Measurements from ENCODE around the gene DSE.

The DSE gene

GRCh38 chr6:116408491-116408890 is 37.7 kb downstream of the DSE start:
- H3K4me3 ChIP-seq (ENCODE audit: low read length): no peak overlapping the region
- DNase-seq (ENCODE audit: low read depth): no peak
- TF ChIP-seq CTCF (IDR thresholded peaks at IDR 0.05; ENCODE audit: insufficient read depth, low read depth, low read length, missing control alignments): no peak

- H3K4me3 ChIP-seq (ENCODE audit: low read length): no peak overlapping the region
- no peak for TF ChIP-seq CTCF (IDR thresholded peaks at IDR 0.05; ENCODE audit: insufficient read depth, low read depth, low read length, missing control alignments)
- no peak for DNase-seq (ENCODE audit: low read depth)
Measured at GRCh38 chr6:116409756-116410155, 39.0 kb downstream of the DSE start.

- DNase-seq (ENCODE audit: low read depth): peak; percentile 40
- TF ChIP-seq CTCF (IDR thresholded peaks at IDR 0.05; ENCODE audit: insufficient read depth, low read depth, low read length, missing control alignments): no peak
- no peak overlapping the region for H3K4me3 ChIP-seq (ENCODE audit: low read length)
Measured at GRCh38 chr6:116411284-116411623, 40.5 kb downstream of the DSE start.

- TF ChIP-seq CTCF (IDR thresholded peaks at IDR 0.05; ENCODE audit: insufficient read depth, low read depth, low read length, missing control alignments): no peak
- DNase-seq (ENCODE audit: low read depth): no peak
Measured at GRCh38 chr6:116412270-116412669, 41.5 kb downstream of the DSE start.

GRCh38 chr6:116413357-116413756 is 42.6 kb downstream of the DSE start:
- TF ChIP-seq CTCF (IDR thresholded peaks at IDR 0.05; ENCODE audit: insufficient read depth, low read depth, low read length, missing control alignments): no peak
- no peak overlapping the region for H3K4me3 ChIP-seq (ENCODE audit: low read length)
- DNase-seq (ENCODE audit: low read depth): no peak

More at GRCh38 chr6:116412270-116412669, 41.5 kb downstream of the DSE start:
- no peak overlapping the region for H3K4me3 ChIP-seq (ENCODE audit: low read length)

DNA sequence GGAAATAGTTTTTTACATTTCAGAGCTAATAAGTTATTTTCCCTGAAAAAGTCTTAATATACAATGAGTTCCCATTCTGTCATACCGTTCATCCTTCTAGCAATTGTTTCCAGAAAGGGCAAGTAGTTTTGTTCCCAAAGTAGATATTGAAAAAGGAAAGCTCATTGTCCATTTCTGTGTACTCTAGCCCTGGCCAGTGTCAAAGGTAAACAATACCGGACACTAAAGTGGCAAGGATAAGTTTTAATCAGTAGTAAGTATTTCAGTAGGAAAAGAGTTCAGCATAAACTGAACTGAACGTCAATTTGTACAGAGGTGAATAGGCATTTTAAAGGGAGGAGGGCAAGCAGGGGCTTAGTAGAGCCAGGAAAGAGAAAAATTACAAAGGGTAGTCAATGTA is 46.9 kb downstream of the DSE start:
- no peak for TF ChIP-seq CTCF (IDR thresholded peaks at IDR 0.05; ENCODE audit: insufficient read depth, low read depth, low read length, missing control alignments)

DNA sequence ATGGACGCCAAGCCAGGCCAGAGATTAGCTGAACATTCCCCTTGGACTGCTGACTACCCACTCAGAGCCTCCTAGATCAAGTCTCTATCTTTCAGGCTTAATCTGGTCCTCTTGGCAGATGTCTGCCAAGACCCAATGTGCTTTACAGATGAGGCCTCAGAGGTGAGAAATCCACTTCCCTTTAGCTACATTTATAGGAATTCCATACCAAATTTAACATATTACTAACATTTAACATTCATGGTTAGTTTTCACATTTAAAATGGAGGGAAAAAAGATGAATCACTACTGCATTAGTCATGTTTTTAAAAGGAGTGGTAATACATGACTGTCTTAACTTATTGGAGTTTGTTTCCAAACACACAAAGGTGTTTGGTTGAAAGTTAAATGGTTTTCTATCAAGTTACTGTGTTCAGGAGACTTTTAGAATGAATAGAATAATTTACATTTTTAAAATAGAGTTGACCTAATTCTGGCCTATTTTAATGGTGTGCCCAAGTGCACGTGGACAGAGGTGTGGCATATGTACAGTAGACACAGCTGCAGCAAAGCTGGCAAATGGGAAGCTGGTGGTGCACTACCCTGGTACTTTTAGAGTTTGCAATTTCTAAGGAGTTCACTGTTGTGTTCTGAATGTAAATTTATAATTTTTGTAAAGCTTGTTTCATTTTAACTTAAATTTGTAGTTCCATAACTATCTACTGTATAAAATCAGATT is 48.5 kb downstream of the DSE start:
- H3K4me3 ChIP-seq (ENCODE audit: low read length): no peak overlapping the region
- TF ChIP-seq CTCF (IDR thresholded peaks at IDR 0.05; ENCODE audit: insufficient read depth, low read depth, low read length, missing control alignments): no peak
- DNase-seq (ENCODE audit: low read depth): peak; percentile 66

More for the DNA sequence above, 46.9 kb downstream of the DSE start:
- DNase-seq (ENCODE audit: low read depth): no peak
- H3K4me3 ChIP-seq (ENCODE audit: low read length): no peak overlapping the region
